HEK293 (cell line): ENCODE data around the gene SLC10A7.

Experiments
- BCL11B ChIP-seq: fragments of 450-650 bp; formaldehyde crosslinking; IDR thresholded peaks from 2 replicates; pipeline ENCODE4 v1.5.1; 2016; ENCODE audit warnings: low read depth, missing biosample characterization, missing genetic modification characterization
- HOXA7 ChIP-seq: sonication (generic); formaldehyde crosslinking; IDR thresholded peaks from 2 replicates; pipeline ENCODE4 v1.8.1; 2022; ENCODE audit warnings: missing genetic modification reagents, borderline replicate concordance
- SP2 ChIP-seq: fragments of 450-650 bp; formaldehyde crosslinking; IDR thresholded peaks from 2 replicates; pipeline ENCODE4 v1.5.1; 2016; ENCODE audit warnings: missing biosample characterization, missing genetic modification characterization
- TCF7L2 ChIP-seq: IDR thresholded peaks from 2 replicates; pipeline ENCODE4 v1.6.1; 2011; ENCODE audit warnings: low read depth, mild to moderate bottlenecking, inconsistent platforms, low read length, moderate library complexity, borderline replicate concordance
- ZNF140 ChIP-seq: fragments of 450-650 bp; formaldehyde crosslinking; IDR thresholded peaks from 2 replicates; pipeline ENCODE4 v1.5.1; 2016; ENCODE audit warnings: missing biosample characterization, missing genetic modification characterization
- ZNF175 ChIP-seq: fragments of 450-650 bp; formaldehyde crosslinking; IDR thresholded peaks from 2 replicates; pipeline ENCODE4 v1.5.1; 2016; ENCODE audit warnings: missing biosample characterization, missing genetic modification characterization
- ZNF473 ChIP-seq: fragments of 450-650 bp; formaldehyde crosslinking; IDR thresholded peaks from 2 replicates; pipeline ENCODE4 v1.5.1; 2017; ENCODE audit warnings: missing biosample characterization, missing genetic modification characterization
- ZNF510 ChIP-seq: fragments of 450-650 bp; formaldehyde crosslinking; IDR thresholded peaks from 2 replicates; pipeline ENCODE4 v1.5.1; 2018; ENCODE audit warnings: mild to moderate bottlenecking, missing genetic modification characterization, missing biosample characterization; ENCODE audit not compliant: insufficient replicate concordance
- ZNF571 ChIP-seq: fragments of 450-650 bp; formaldehyde crosslinking; IDR thresholded peaks from 2 replicates; pipeline ENCODE4 v1.5.0; 2017; ENCODE audit warnings: missing biosample characterization, missing genetic modification characterization
- ZNF664 ChIP-seq: fragments of 450-650 bp; formaldehyde crosslinking; IDR thresholded peaks from 2 replicates; pipeline ENCODE4 v1.5.1; 2016; ENCODE audit warnings: missing biosample characterization, missing genetic modification characterization
- TF ChIP-seq, protein P1 (sequence below): fragments of 450-650 bp; formaldehyde crosslinking; IDR thresholded peaks from 2 replicates; pipeline ENCODE4 v1.5.1; 2016; ENCODE audit warnings: missing biosample characterization, missing genetic modification characterization
- TF ChIP-seq, protein P2 (sequence below): fragments of 450-650 bp; formaldehyde crosslinking; IDR thresholded peaks from 2 replicates; pipeline ENCODE4 v1.5.1; 2016; ENCODE audit warnings: missing biosample characterization, missing genetic modification characterization

DNA sequence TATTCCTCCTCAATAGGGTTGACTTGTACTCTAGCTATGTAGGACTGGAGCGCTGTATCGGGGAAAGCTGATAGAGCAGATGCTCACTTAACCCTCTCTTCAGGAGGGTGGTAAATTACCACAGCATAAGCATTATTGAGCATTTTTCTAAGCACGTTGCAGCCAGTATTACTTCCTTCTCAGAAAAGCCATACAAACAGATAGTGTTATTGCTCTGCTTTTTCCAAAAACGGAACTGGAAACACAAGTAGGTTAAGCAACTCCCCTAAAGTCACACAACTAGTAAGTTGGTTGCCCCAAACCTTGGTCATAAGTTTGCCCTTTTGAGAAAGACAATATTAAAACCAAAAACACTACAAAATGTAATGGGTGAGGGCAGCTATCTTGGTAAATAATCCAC is 233.5 kb downstream of the SLC10A7 start:
- TF ChIP-seq, protein P1, sequence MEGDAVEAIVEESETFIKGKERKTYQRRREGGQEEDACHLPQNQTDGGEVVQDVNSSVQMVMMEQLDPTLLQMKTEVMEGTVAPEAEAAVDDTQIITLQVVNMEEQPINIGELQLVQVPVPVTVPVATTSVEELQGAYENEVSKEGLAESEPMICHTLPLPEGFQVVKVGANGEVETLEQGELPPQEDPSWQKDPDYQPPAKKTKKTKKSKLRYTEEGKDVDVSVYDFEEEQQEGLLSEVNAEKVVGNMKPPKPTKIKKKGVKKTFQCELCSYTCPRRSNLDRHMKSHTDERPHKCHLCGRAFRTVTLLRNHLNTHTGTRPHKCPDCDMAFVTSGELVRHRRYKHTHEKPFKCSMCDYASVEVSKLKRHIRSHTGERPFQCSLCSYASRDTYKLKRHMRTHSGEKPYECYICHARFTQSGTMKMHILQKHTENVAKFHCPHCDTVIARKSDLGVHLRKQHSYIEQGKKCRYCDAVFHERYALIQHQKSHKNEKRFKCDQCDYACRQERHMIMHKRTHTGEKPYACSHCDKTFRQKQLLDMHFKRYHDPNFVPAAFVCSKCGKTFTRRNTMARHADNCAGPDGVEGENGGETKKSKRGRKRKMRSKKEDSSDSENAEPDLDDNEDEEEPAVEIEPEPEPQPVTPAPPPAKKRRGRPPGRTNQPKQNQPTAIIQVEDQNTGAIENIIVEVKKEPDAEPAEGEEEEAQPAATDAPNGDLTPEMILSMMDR = no peak
- TF ChIP-seq ZNF473 = no peak
- no peak for TF ChIP-seq BCL11B
- TF ChIP-seq ZNF571 = no peak
- no peak for TF ChIP-seq ZNF140 (tag by site-specific recombination)
- TF ChIP-seq ZNF175 = no peak
- no peak for TF ChIP-seq TCF7L2
- no peak for TF ChIP-seq ZNF664 (tag by site-specific recombination)
- no peak for TF ChIP-seq HOXA7 (CRISPR knock-in tag)
- TF ChIP-seq SP2 (tag by site-specific recombination) = no peak
- no peak for TF ChIP-seq ZNF510
- TF ChIP-seq, protein P2, sequence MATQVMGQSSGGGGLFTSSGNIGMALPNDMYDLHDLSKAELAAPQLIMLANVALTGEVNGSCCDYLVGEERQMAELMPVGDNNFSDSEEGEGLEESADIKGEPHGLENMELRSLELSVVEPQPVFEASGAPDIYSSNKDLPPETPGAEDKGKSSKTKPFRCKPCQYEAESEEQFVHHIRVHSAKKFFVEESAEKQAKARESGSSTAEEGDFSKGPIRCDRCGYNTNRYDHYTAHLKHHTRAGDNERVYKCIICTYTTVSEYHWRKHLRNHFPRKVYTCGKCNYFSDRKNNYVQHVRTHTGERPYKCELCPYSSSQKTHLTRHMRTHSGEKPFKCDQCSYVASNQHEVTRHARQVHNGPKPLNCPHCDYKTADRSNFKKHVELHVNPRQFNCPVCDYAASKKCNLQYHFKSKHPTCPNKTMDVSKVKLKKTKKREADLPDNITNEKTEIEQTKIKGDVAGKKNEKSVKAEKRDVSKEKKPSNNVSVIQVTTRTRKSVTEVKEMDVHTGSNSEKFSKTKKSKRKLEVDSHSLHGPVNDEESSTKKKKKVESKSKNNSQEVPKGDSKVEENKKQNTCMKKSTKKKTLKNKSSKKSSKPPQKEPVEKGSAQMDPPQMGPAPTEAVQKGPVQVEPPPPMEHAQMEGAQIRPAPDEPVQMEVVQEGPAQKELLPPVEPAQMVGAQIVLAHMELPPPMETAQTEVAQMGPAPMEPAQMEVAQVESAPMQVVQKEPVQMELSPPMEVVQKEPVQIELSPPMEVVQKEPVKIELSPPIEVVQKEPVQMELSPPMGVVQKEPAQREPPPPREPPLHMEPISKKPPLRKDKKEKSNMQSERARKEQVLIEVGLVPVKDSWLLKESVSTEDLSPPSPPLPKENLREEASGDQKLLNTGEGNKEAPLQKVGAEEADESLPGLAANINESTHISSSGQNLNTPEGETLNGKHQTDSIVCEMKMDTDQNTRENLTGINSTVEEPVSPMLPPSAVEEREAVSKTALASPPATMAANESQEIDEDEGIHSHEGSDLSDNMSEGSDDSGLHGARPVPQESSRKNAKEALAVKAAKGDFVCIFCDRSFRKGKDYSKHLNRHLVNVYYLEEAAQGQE (tag by site-specific recombination) = no peak
